HG03135 (cell line): ENCODE data around the gene MCC.

Experiments
- ATAC-seq: cut with Tn5 transposase; IDR thresholded peaks from one replicate; pipeline ENCODE4 v1.9.1; 2021; ENCODE audit warnings: mild to moderate bottlenecking, moderate library complexity; ENCODE audit not compliant: unreplicated experiment

The MCC gene

GRCh38 chr5:113161806-113162205 is 326.4 kb downstream of the MCC start:
- ATAC-seq: no peak

GRCh38 chr5:113157886-113158285 is 330.4 kb downstream of the MCC start:
- ATAC-seq: no peak

- no peak for ATAC-seq
Measured at GRCh38 chr5:113156271-113156877, 331.9 kb downstream of the MCC start.

GRCh38 chr5:113153512-113154097 is 334.6 kb downstream of the MCC start:
- no peak for ATAC-seq

- ATAC-seq: no peak
Measured at GRCh38 chr5:113152380-113152740, 335.9 kb downstream of the MCC start.

GRCh38 chr5:113151641-113152379 is 336.4 kb downstream of the MCC start:
- no peak for ATAC-seq

GRCh38 chr5:113150821-113151220 is 337.4 kb downstream of the MCC start:
- no peak for ATAC-seq

GRCh38 chr5:113150221-113150620 is 338.0 kb downstream of the MCC start:
- ATAC-seq: no peak

- ATAC-seq: no peak
Measured at GRCh38 chr5:113147537-113147936, 340.7 kb downstream of the MCC start.

- no peak for ATAC-seq
Measured at GRCh38 chr5:113147101-113147508, 341.1 kb downstream of the MCC start.

- ATAC-seq: no peak
Measured at GRCh38 chr5:113145757-113146387, 342.4 kb downstream of the MCC start.

- ATAC-seq: no peak
Measured at GRCh38 chr5:113142186-113142585, 346.1 kb downstream of the MCC start.

- no peak for ATAC-seq
Measured at GRCh38 chr5:113140837-113141671, 347.2 kb downstream of the MCC start.

GRCh38 chr5:113133211-113133975 is 354.9 kb downstream of the MCC start:
- ATAC-seq: no peak

GRCh38 chr5:113132564-113132963 is 355.7 kb downstream of the MCC start:
- ATAC-seq: no peak

GRCh38 chr5:113128641-113129330 is 359.5 kb downstream of the MCC start:
- ATAC-seq: no peak

- ATAC-seq: no peak
Measured at GRCh38 chr5:113128082-113128481, 360.2 kb downstream of the MCC start.

- no peak for ATAC-seq
Measured at GRCh38 chr5:113127021-113127420, 361.2 kb downstream of the MCC start.

GRCh38 chr5:113125371-113125770 is 362.9 kb downstream of the MCC start:
- no peak for ATAC-seq

GRCh38 chr5:113124914-113125313 is 363.3 kb downstream of the MCC start:
- no peak for ATAC-seq
